GM21717 (cell line): ENCODE results near the gene CARMIL1.

Experiments
- ATAC-seq: cut with Tn5 transposase; IDR thresholded peaks from one replicate; pipeline ENCODE4 v1.9.1; 2021; ENCODE audit warnings: mild to moderate bottlenecking, moderate library complexity; ENCODE audit not compliant: unreplicated experiment

The CARMIL1 gene

GRCh38 chr6:25307805-25308494, 28.8 kb downstream of the CARMIL1 start:
- no peak for ATAC-seq

- ATAC-seq: no peak
Observed at GRCh38 chr6:25309886-25310285, 30.7 kb downstream of the CARMIL1 start.

DNA sequence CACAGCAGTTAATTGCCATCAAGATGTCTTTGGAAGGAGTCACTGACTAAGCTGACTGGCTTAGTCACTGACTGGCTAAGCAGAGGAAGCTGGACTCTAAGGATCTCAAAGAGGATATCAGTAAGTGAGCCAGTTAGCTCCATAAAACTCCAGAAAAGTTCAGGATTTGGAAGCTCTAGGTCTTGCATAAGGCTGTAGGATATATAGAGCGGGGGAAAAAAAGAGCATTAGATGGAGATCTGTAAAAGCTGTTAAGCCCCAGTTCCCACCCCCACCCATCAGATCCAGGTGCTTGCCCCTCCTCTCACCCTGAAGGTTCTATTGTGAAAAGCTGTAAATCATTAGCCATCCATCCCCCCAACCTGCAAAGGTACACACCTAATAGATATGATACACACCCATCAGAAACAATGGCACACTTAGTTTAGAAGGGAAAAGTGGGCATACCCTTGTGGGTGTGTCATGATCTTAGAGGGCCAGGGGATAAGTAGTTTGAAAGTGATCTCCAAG, 32.2 kb downstream of the CARMIL1 start:
- no peak for ATAC-seq

DNA sequence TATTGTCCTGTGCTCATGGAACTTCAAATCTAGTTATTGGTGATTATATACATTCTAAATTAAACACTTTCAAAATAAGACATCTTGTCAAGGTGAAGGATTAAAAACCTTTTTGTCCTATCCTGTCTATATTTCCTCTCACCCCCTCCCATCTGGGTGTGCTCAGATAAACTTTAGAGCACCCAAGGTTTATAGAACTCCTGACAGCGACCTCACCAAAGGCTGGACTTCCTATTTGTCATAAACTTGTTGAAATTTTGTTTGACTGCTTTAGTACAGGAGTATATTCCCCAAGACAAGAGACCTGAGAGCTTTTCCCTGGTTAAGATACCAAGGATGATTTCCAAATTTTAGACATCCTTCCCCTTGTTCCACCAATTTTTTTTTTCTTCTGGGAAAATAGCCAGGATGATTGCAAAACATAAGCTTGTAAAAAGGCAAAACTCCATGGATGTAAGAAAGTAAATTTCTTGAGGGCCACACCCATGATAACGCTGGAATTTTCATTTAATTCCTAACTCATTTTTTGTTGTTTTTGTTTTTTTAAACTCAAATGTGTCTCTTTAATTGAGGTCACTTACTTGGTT, 33.0 kb downstream of the CARMIL1 start:
- no peak for ATAC-seq

GRCh38 chr6:25312703-25313102, 33.5 kb downstream of the CARMIL1 start:
- ATAC-seq: no peak

DNA sequence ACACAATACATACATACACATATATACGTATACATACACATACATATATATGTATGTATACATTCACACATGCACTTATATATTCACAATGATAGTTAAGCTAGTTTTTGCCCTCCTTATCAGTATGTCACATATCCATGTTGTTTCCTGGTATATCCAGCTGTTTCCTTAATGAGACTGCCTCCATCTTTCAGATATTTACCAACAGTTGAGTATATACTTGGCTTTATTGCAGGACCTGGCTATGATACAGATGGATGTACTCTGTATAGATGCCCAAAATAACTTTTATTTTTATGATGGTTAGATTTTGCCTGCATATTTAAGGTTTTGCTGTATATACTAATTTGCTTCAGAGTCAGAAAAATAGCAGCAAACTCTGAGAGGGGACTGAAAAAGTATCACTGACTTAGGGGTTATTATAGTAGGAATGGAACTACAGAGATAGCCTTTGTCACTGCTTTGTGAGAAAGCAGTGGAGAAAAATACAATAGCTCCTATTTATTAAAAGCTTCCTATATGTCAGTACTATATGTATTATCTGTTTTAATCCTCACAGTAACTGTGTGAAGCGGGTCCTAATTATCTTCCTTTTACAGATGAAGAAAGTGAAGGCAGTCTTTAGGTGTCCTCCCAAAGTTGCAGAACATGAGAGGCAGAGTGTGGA, 35.5 kb downstream of the CARMIL1 start:
- no peak for ATAC-seq

- no peak for ATAC-seq
Observed at GRCh38 chr6:25315194-25316177, 36.3 kb downstream of the CARMIL1 start.

- no peak for ATAC-seq
Observed at GRCh38 chr6:25316626-25317025, 37.5 kb downstream of the CARMIL1 start.

DNA sequence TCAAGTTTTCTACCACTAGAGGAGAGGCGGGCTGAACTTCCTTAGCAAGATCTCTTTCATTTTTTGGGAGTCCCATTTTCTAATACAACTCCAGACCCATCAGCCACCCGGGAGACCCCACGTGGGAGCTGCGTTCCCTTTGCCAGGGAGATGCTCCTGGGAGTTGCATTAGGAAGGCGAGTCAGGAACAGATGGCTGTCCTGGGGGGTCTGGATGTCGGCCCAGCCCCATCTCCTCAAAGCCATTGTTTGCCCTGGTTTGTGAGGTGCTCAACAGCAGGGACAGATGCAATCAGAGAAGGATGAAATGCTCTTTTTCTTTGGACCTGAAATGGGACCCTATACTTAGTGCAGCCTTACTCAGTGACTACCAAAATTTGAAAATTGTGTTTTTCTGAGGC, 39.4 kb downstream of the CARMIL1 start:
- no peak for ATAC-seq

GRCh38 chr6:25320459-25320858, 41.3 kb downstream of the CARMIL1 start:
- no peak for ATAC-seq

DNA sequence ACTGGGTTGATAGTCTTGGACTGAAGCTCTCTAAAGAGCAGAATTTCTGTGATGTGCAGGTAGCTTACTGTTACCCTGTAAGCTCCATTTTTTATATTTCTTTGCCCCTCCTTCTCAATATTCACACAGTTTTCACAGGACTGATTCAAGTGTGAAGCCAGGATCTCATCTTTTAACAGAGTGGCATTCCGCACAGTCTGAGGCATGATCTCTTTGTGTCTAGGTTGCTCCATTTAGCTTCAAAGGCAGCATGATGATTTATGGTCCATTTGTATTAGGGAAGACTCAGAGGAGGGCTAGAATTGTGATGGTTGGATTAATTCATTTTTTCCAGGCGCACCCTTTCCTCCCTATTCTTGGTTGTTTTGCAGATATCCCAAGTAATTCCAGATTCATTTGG, 43.5 kb downstream of the CARMIL1 start:
- ATAC-seq: no peak

DNA sequence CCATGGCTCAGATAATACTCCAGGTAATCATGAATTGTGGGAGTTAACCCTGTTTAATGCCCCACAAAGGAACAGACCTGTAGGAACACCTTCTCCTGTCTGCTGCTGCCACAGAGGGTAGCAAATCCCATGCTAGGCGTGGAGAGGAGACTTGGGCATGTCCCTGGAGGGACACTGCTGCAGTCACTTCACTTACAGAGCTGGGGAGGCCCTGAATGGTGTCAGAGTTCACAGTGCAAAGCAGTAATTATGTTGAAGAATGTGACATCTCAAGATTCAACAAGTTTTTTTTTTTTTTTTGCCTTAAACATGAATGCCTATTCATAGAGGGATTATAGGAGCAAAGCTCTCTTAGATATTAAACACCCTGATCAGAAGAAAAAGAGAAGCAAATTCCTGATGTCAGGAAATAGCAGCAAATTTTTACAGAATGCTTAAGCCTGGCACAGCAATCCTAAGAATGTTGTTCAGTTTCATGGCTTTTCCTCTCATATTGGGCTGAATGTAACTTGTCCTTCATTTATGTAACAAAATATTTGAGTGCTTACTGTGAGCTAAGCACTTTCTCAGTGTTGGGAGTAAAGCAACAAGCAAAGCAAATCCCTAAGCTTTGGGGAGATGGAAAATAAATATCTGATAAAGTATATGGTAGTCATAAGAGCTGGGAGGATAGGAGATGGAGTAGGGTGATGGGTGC, 45.0 kb downstream of the CARMIL1 start:
- no peak for ATAC-seq

- ATAC-seq: no peak
Observed at GRCh38 chr6:25326126-25326525, 47.0 kb downstream of the CARMIL1 start.

- no peak for ATAC-seq
Observed at GRCh38 chr6:25326960-25327359, 47.8 kb downstream of the CARMIL1 start.

- no peak for ATAC-seq
Observed at GRCh38 chr6:25327432-25327831, 48.3 kb downstream of the CARMIL1 start.

DNA sequence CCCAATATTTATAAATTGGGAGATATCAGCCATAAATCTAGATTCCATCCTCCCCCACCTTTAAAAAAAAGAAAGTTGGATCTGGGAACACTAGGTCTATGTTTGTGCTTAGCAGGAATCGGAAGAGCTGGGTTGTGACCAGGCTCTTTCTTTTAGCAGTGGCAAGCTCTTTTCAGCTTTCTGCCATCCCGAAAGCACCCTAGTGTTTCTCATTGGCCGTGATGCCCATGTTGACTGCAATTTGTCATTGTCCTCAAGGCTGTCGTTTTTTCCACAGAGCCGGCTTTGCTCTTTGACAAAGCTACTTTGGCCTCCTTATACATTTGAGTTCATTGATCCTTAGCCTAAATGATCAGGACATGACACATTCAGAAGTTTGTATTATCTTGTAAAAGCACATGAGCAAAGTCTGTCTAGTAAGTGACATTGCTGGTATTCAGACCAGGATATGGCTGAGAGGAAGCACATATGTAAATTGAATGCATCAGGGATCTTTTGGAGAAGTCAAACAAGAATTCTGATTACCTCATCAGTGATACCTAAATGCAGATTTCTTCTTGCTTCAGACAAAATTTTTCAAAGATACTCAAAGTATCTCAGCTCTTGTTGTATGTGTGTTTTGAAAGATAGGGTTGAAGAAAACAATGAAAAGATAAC, 50.1 kb downstream of the CARMIL1 start:
- no peak for ATAC-seq

- no peak for ATAC-seq
Observed at GRCh38 chr6:25329982-25330381, 50.8 kb downstream of the CARMIL1 start.

GRCh38 chr6:25330796-25331685, 51.9 kb downstream of the CARMIL1 start:
- no peak for ATAC-seq

GRCh38 chr6:25332165-25332564, 53.0 kb downstream of the CARMIL1 start:
- no peak for ATAC-seq
